GM18868 (cell line): ENCODE measurements around the gene BPIFB1.

ENCODE experiments used
- ATAC-seq: cut with Tn5 transposase; IDR thresholded peaks from one replicate; pipeline ENCODE4 v1.9.1; 2021; ENCODE audit warnings: mild to moderate bottlenecking, moderate library complexity; ENCODE audit not compliant: unreplicated experiment

Gene BPIFB1

DNA sequence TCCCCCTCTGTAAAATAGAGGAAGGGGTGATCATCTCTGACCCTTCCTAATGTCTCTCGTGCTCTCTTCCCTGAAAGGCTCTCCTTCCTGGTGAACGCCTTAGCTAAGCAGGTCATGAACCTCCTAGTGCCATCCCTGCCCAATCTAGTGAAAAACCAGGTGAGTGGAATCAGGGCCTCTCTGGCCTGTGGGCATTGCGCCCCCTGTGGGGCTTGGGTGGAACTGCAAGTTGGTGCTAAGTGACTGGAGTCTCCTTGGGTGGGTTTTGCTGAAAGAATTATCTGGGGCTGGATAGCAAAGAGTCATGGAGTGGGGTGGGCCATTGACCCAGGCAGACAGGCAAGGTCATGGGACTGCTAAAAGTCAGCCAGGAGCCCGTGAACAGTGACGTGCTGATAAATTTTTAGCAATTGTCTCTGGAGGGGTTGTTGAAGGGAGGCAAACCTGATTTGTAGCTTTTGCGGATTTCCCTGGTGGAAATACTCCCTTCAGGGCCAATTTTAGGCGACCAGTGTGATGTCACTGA lies 8.9 kb downstream of the BPIFB1 start:
- no peak for ATAC-seq

DNA sequence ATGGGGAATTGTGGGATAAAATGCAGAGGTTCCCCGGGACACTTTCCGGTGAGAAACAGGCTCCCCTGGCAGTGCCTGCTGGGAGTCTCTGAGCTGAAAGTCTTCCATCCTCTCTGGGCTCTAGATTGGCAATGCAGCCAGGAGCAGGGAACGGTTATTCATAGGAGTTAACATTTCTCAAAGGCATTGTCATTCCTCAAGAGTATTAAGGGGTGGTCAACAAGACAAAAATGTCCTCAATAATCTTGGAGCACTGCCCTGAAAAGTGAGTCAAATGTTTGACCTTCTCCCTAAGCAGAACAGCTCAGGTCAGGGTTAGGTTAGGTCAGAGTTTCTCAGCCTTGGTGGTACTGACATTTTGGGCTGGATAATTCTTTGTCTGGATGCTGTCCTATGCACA lies 13.2 kb downstream of the BPIFB1 start:
- ATAC-seq, result no peak

DNA sequence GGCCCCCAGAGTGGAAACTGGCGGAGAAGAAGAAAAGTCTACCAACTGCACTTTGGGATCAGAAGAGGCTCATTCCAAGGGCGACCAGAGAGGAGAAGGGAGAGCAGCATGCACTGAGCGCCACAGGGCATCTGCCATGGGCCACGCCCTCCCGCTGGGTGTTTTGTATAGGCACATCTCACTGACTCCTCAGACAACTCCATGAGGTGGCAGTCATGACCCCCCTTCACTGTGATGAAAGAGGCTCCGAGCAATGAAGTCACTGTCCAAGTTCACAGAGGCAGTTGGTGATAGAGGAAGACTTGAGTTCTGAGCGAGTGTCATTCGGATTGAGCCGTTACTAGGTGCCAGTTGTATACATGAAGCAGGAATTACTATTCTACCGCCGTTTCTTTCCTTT lies 15.4 kb downstream of the BPIFB1 start:
- no peak for ATAC-seq

DNA sequence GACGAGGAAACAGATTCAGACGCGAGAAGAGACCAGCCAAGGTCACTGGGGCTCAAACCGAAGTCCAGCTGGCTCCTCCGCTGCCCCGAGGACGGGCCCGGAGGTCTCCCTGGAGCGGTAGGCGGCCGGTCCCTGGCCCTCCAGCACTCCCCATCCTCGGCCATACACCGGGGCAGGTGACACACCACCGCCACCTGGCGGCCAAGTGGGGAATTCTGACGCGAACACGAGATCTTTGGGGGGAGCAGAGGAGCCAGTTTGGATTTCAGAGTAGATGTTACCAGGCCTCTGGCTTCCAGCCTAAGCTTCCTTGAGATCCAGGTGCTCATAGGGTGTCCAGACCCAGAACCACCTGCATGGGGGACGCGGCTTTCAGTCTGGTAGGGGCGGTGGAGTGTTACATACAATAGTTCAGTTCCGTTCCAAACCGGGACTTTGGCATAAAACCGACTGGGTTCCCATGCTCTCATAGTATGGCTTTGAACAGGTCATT lies 16.1 kb downstream of the BPIFB1 start:
- ATAC-seq, result no peak

DNA sequence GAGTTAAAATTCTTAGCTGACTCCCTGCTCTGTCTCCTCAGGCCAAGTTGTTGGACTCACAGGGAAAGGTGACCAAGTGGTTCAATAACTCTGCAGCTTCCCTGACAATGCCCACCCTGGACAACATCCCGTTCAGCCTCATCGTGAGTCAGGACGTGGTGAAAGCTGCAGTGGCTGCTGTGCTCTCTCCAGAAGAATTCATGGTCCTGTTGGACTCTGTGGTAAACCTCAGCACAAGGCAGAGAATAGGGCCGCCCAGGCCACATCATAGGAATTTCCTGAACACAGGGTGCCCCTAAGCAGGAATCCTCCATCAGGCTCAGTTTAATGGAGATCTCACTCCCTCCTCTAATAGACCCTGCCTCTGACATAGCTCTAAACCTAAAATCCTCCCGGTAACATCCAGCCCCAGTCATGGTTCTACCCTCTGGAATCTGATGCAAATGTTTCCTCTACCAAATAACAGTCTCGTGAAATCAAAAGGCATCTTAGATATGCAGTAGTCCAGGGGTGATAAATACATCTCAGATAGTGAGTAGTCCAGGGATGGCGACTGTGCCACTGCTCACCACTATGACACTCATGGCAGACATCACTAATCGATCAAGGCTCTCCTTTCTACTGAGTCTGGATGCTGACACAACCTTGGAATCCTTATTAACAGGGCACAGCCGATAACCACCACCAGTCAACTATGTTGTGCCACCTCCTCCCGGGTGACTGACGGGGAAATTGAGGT lies 18.3 kb downstream of the BPIFB1 start:
- ATAC-seq, result no peak

DNA sequence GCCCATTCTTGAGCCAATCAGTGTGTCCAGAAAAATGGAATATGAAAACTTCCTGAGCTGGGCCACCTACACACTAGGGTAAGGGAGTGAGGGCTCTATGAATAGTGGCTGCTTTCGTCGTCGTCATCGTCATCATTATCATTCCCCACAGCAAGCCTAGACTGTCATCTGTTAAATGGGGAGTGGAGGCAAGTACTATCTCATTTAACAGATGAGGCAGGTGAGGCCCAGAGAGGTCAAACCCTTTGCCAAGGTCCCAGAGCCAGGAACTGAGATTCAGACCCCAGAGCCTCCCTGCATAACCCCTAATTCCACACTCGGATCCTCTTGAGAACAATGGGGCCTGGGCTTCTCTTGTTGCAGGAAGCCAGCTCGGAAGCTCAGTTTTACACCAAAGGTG lies 20.6 kb downstream of the BPIFB1 start:
- ATAC-seq, result no peak

DNA sequence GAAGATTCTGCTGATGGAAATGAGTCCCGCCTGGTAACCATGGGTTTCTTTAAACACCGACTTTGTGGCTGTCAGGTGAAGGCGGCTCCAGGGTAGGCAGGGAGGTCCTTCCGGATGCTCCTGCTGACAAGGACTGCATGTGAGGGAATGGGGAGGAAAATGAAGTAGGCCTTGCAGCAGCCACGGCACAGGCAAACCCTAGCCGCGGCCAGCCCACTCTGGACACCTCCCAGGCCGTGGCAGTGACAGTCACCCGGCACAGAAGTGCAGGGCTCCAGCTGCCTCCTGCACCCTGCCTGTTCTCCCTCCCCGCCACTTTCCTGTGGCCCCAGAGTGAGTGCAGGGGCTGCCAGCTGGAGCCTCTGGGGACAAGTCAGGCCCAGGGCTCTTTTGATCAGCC lies 21.0 kb downstream of the BPIFB1 start:
- no peak for ATAC-seq

DNA sequence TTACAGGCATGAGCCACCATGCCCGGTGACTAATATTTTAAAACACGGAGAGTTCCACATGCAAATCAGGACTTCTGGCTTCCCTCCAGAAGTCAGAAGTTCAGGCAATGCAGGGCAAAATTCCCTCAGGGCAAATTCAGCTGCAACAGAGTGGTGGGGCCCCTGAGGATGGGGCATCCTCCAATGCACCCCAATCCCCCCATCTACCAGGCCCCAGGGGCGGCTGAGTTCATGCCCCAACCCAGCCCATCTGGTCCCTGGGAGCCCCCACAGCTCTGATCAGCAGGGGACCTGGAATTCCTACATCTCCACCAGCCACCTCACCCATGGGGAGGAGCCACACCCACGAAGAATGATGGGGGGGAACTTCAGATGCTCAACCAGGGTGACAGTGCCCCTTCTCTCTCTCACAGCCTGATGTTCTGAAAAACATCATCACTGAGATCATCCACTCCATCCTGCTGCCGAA lies 22.6 kb downstream of the BPIFB1 start:
- ATAC-seq, result no peak

DNA sequence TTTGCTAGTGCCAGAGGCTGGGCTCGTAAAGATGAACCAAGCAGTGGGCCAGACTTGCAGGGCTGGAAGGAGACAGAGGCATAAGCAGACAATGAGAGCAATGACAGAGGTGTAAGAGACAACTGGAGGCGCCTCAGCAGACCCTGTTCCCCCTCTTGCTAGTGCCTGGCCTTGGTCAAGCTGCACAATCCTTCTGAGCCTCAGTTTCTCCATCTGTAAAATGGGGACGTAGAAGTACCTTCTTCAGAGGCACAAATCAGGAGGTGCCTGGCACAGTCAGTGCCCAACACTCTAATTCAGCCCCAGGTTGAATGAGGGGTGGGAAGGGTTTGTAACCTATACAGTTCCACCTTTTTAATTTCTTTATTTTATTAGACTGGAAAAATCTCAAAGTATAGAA lies 23.2 kb downstream of the BPIFB1 start:
- ATAC-seq, result no peak

DNA sequence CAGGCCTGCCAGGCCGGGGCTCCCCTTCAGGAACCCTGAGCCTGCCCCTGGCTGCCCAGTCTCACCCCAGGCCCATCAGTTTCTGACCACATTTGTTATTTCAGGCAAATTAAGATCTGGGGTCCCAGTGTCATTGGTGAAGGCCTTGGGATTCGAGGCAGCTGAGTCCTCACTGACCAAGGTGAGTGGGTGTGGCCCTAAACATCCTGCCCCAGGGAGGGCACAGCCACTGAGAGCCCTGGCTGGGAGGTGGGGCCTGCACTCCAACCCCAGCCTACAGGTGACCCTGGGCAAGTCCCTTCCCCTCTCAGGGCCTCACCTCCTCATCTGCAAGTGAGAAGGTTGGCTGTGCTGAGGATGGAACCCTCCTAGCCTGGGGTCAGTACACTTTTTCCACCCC lies 23.8 kb downstream of the BPIFB1 start:
- no peak for ATAC-seq

DNA sequence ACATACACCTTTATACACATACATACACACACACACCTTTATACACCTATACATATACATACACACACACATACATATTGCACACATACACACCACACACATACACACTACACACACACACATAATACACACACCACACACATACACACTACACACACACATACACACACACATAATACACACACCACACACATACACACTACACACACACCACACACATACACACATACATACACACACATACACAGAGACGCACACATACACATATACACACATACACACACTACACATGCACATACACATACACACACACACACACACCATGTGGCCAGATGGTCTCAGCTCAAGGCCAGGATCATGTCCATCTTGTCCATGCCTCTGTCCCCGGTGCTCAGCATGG lies 25.7 kb downstream of the BPIFB1 start:
- ATAC-seq, result no peak

DNA sequence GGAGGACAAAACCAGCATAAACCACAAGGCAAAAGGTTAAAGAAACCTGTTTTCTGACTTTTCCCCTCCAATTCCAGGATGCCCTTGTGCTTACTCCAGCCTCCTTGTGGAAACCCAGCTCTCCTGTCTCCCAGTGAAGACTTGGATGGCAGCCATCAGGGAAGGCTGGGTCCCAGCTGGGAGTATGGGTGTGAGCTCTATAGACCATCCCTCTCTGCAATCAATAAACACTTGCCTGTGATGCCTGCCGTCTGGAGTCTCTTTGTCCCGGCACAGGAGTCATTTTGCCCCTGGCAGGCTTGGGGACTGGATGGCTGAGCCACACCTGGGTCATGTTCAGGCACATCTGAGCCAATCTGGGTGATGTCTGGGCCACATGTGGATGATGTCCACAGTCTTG lies 26.6 kb downstream of the BPIFB1 start:
- no peak for ATAC-seq

DNA sequence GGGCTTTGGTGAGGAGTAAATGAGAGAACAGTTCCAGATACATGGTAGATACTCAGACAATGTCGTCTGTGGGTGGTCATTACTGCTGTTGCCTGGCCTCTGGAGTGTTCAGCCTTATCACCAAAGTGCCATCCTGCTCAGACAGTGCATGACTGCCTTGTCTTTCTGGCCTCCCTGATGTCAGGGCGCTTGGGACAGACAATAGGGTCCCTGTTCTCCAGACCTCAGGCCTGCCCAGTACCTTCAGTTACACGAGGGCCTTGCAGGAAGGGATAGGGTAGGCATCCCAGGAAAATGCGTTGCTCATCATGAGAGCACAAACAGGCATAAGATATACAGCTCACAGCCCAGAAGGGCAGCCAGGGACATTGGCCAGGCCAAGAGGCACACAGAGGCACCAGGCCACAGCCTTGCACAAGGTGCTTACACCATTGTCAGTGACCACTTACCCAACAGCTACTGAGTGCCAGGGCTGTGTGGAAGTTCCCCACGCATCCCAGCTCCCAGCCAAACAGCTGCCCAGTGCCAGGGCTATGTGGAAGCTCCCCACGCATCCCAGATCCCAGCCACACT lies 27.4 kb downstream of the BPIFB1 start:
- no peak for ATAC-seq

DNA sequence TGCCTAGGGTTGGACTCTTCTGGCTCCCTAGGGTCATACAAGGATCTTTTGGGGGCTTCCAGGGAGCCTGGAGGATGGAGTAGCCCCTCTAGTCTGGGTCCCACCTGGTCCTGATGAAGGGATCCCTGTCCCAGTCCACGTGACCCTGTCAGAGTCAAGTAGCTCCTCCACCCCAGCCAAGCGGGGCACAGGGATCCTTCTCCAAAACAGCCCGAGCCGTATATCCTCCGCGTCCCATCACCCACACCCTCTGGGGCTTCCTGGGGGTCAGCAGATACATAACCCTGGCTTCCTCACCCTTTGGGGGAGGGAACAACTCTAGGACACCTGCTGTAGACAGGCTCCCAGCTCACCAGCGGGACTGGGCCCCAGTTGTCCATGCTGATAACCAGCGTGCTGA lies 28.0 kb downstream of the BPIFB1 start:
- no peak for ATAC-seq

DNA sequence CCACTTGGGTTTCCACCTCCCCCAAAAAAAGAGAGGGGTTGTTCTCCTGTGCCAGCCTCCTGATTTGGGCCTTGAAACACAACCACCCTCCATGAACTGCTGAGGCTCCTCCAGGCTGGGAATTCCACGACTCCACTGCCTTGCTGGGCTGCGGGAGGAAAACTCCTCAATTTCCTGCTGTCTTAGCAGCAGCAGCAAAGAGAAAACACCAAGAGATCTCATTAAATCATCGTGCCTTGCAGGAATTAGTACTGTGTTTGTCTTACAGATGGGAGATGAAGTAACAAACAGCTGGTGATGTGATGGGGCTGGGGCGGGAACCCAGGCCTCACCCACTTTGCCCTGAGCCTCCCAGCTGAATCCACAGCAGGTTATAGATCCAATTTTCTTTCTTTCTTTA lies 29.0 kb downstream of the BPIFB1 start:
- ATAC-seq, result no peak

DNA sequence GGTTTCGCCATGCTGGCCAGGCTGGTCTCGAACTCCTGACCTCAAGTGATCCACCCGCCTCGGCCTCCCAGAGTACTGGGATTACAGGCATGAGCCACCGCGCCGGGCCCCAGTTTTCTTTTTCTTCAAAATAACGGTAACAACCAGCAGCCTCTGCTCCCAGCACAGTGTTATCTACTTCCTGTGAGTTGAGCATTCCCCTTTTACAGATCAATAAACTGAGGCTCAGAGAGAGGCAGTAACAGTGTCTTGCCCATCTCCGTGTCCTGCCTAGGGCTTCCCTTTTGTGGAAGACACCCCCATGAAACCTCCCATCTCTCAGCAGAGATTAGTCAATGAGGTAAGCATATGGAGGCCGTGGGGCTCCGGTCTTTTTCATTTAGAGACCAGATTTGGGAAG lies 29.6 kb downstream of the BPIFB1 start:
- no peak for ATAC-seq

DNA sequence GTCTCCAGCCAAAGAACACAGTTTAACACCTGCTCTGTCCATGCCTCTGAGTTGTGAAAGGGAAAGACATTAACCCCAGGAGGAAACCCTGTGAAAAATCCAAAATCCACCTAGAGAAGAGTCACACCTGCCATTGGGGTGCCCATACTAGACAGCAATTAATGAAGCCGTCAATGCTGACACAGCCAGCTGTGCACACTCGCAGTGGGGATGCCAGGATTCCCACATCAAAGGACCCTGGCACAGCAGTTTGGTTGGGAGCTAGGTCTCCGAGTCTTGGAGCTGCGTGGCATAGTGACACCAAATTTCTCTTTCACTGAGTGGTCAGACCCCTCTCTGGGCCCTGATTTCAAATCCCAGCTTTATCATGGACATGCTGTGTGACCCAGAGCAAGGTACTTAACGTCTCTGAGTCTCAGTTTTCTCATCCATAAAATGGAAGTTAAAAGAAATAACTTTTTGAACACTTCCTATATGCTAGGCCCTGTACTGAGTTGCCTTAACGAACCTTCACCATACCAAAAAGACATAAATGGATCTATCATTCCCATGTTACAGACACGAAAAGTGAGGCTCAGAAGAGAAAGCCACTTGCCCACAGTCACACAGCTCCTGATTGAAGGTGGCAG lies 30.8 kb downstream of the BPIFB1 start:
- no peak for ATAC-seq

DNA sequence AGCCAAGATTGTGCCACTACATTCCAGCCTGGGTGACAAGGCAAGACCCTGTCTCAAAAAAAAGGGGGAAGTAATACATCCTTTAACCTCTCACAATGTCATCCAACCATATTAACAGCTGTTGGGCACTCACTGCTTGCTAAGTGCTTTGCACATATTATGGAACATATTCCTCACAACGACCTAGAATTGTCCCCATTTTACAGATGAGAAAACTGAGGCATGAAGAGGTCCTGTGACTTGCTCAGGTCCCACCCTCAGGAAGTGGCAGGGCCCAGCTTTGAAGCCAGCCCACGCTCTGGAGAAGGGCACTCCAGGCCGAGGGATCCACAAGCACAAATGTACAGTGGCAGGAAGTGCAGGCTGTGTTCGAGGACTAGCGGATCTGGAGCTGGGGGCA lies 33.3 kb downstream of the BPIFB1 start:
- no peak for ATAC-seq

DNA sequence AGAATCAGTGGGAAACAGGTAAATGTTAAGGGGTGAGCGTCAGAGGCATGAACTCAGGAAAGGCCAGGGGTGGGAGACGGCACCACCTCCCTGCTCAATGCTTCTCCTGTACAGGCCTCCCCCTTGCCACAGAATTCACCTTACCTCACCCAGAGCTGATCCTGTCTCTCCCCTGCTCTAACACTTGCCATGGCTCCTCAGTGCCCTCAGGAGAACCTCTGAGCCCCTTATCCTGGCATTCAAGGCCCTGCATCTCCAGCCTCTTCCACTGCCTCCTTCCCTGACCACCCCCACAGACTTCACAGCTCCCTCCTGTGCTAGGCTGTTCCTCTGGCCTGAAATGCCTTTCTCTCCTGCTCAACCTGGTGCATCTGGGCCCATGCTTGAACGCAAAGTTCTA lies 33.9 kb downstream of the BPIFB1 start:
- no peak for ATAC-seq

DNA sequence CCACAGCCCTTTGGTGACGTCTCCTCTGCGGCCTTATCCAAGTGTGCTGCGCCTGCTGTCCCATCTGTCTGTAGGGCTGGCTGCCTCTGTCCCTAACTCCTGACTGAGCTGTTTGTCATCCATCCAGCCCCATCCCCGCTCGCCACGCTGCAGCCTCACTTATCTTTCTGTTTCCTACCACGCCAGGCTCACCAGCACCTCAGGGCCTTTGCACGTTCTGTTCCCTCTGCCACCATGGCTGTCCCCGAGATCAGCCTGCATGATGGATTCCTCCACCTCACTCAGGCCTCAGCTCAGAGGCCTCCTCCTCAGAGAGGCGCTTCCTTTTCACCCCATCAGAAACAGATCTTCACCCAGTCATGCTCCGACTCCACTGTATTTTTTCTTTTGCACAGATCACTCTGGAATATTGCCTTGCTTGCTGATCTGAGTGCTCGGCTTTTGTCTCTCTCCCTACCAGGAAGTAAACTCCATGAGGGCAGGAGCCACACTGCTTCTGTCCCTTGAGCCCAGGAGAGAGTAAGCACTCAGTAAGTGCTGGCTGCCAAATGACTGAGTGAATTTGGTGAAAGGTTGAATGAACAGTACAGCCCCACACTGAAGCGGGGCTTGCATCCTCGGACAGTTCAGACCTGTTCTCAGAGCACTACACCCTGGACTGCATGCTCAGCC lies 34.5 kb downstream of the BPIFB1 start:
- no peak for ATAC-seq

DNA sequence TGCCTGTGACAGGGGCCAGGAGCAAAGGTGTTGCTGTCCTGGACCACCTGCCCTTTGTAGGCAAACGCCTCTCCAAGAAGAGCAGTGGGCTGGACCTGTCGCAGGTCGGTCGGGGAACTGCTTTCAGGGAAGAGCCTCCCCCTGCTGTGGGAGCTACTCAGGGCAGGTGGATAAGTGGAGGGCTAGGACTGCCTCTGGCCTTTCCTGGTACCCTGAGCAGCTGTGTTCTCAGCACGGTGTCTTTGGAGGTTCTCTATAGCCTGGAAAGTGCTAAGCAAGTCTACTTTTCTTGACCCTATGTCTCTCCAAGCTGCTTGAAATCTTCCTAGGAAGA lies 35.0 kb downstream of the BPIFB1 start:
- no peak for ATAC-seq

DNA sequence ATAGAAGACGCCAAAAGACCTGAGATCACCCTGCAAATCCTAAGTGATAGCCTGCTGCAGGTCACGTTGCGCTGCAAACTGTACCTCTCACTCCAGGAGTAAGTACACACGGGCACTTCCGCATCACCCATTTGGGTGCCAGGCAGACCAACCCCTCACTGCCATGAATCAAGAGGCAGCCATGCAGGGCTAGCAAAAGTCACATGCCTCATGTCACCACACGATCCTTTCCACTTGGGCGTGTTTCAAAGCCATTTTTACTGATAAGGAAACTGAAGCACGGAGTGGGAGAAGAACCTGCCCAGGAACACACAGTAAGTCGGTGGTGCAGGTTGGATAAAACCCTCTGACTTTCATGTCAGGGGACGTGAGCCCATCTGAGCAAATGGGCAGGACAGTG lies 37.0 kb downstream of the BPIFB1 start:
- ATAC-seq, result no peak
